ENCODE data around the gene TMEM129. TPM values are rescaled to one million over a fixed set of nuclear protein-coding genes. Genes with fewer than 3 reads are reported as not detected.

Gene TMEM129
- total and polyA plus RNA-seq, 2 experiments from 2014 or later = 16.4 to 64.4 TPM

GRCh38 chr4:1761130-1761689 is 40.1 kb upstream of the TMEM129 start:
- Histone ChIP-seq H3K36me3 (ENCODE audit: insufficient read depth) (no peaks in the 10 kb centered on the region), H3K4me2 (no peak overlapping the region), H3K27ac (ENCODE audit: low read depth) (no peak overlapping the region), H2AFZ (no peak overlapping the region), H3F3A (replicated peaks; ENCODE audit: low read depth) (no peaks in the 10 kb centered on the region), H4K20me1 (replicated peaks; ENCODE audit: insufficient read depth) (no peaks in the 10 kb centered on the region), H3K79me2 (replicated peaks; ENCODE audit: insufficient read depth) (no peaks in the 10 kb centered on the region), H3K4me3 (no peak overlapping the region), H3K27me3 (ENCODE audit: insufficient read depth) (no peaks in the 10 kb centered on the region), H3K4me1 (ENCODE audit: insufficient read depth) (peaks cover 11% of the 10 kb centered on the region; the same call in 1 of the 2 replicates), H3K9me2 (ENCODE audit: insufficient read depth) (no peaks in the 10 kb centered on the region)
- Mint-ChIP-seq H3K36me3 (ENCODE audit: low read depth) (no peaks in the 10 kb centered on the region), H3K27ac (no peak overlapping the region), H3K27me3 (ENCODE audit: insufficient read depth, low read depth, poor library complexity) (peaks cover 14% of the 10 kb centered on the region), H3K9me3 (no peaks in the 10 kb centered on the region; the same call in 2 of the 3 replicates), H3K4me1 (peaks cover 9% of the 10 kb centered on the region), H3K4me3 (no peak overlapping the region)
- TF ChIP-seq POLR2AphosphoS5 (IDR thresholded peaks at IDR 0.05; ENCODE audit: low read depth) (no peak), ZNF114 (CRISPR knock-in tag; IDR thresholded peaks at IDR 0.05) (no peak), EZH2phosphoT487 (IDR thresholded peaks at IDR 0.05; ENCODE audit: unreplicated experiment) (no peak), STAT1 (IDR thresholded peaks at IDR 0.05; ENCODE audit: unreplicated experiment) (no peak), EZH2 (IDR thresholded peaks at IDR 0.05; ENCODE audit: low read depth, unreplicated experiment) (no peak), ZNF331 (CRISPR knock-in tag; IDR thresholded peaks at IDR 0.05; ENCODE audit: low read depth) (no peak), NANOG (IDR thresholded peaks at IDR 0.05; ENCODE audit: borderline replicate concordance) (no peak), JUNB (IDR thresholded peaks at IDR 0.05; ENCODE audit: unreplicated experiment) (no peak), REST (IDR thresholded peaks at IDR 0.05; ENCODE audit: unreplicated experiment) (no peak), CREB1 (CRISPR knock-in tag; IDR thresholded peaks at IDR 0.05; ENCODE audit: low read depth) (no peak)
- TF ChIP-seq, protein P1, sequence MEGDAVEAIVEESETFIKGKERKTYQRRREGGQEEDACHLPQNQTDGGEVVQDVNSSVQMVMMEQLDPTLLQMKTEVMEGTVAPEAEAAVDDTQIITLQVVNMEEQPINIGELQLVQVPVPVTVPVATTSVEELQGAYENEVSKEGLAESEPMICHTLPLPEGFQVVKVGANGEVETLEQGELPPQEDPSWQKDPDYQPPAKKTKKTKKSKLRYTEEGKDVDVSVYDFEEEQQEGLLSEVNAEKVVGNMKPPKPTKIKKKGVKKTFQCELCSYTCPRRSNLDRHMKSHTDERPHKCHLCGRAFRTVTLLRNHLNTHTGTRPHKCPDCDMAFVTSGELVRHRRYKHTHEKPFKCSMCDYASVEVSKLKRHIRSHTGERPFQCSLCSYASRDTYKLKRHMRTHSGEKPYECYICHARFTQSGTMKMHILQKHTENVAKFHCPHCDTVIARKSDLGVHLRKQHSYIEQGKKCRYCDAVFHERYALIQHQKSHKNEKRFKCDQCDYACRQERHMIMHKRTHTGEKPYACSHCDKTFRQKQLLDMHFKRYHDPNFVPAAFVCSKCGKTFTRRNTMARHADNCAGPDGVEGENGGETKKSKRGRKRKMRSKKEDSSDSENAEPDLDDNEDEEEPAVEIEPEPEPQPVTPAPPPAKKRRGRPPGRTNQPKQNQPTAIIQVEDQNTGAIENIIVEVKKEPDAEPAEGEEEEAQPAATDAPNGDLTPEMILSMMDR (conservative IDR thresholded peaks at IDR 0.05; ENCODE audit: low read depth in 2 of 2) = no peak
- TF ChIP-seq, protein P2, sequence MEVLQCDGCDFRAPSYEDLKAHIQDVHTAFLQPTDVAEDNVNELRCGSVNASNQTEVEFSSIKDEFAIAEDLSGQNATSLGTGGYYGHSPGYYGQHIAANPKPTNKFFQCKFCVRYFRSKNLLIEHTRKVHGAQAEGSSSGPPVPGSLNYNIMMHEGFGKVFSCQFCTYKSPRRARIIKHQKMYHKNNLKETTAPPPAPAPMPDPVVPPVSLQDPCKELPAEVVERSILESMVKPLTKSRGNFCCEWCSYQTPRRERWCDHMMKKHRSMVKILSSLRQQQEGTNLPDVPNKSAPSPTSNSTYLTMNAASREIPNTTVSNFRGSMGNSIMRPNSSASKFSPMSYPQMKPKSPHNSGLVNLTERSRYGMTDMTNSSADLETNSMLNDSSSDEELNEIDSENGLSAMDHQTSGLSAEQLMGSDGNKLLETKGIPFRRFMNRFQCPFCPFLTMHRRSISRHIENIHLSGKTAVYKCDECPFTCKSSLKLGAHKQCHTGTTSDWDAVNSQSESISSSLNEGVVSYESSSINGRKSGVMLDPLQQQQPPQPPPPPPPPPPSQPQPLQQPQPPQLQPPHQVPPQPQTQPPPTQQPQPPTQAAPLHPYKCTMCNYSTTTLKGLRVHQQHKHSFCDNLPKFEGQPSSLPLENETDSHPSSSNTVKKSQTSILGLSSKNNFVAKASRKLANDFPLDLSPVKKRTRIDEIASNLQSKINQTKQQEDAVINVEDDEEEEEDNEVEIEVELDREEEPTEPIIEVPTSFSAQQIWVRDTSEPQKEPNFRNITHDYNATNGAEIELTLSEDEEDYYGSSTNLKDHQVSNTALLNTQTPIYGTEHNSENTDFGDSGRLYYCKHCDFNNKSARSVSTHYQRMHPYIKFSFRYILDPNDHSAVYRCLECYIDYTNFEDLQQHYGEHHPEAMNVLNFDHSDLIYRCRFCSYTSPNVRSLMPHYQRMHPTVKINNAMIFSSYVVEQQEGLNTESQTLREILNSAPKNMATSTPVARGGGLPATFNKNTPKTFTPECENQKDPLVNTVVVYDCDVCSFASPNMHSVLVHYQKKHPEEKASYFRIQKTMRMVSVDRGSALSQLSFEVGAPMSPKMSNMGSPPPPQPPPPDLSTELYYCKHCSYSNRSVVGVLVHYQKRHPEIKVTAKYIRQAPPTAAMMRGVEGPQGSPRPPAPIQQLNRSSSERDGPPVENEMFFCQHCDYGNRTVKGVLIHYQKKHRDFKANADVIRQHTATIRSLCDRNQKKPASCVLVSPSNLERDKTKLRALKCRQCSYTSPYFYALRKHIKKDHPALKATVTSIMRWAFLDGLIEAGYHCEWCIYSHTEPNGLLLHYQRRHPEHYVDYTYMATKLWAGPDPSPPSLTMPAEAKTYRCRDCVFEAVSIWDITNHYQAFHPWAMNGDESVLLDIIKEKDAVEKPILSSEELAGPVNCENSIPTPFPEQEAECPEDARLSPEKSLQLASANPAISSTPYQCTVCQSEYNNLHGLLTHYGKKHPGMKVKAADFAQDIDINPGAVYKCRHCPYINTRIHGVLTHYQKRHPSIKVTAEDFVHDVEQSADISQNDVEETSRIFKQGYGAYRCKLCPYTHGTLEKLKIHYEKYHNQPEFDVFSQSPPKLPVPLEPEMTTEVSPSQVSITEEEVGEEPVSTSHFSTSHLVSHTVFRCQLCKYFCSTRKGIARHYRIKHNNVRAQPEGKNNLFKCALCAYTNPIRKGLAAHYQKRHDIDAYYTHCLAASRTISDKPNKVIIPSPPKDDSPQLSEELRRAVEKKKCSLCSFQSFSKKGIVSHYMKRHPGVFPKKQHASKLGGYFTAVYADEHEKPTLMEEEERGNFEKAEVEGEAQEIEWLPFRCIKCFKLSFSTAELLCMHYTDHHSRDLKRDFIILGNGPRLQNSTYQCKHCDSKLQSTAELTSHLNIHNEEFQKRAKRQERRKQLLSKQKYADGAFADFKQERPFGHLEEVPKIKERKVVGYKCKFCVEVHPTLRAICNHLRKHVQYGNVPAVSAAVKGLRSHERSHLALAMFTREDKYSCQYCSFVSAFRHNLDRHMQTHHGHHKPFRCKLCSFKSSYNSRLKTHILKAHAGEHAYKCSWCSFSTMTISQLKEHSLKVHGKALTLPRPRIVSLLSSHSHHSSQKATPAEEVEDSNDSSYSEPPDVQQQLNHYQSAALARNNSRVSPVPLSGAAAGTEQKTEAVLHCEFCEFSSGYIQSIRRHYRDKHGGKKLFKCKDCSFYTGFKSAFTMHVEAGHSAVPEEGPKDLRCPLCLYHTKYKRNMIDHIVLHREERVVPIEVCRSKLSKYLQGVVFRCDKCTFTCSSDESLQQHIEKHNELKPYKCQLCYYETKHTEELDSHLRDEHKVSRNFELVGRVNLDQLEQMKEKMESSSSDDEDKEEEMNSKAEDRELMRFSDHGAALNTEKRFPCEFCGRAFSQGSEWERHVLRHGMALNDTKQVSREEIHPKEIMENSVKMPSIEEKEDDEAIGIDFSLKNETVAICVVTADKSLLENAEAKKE (CRISPR knock-in tag; IDR thresholded peaks at IDR 0.05) = no peak
- TF ChIP-seq, protein P3, sequence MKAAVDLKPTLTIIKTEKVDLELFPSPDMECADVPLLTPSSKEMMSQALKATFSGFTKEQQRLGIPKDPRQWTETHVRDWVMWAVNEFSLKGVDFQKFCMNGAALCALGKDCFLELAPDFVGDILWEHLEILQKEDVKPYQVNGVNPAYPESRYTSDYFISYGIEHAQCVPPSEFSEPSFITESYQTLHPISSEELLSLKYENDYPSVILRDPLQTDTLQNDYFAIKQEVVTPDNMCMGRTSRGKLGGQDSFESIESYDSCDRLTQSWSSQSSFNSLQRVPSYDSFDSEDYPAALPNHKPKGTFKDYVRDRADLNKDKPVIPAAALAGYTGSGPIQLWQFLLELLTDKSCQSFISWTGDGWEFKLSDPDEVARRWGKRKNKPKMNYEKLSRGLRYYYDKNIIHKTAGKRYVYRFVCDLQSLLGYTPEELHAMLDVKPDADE (IDR thresholded peaks at IDR 0.05) = no peak
- no peak for DNase-seq (ENCODE audit: low spot score)
- no peak for ATAC-seq

Measured in GM23338 (cell line).